Measurements from ENCODE around the gene LSM11. TPM values are rescaled to one million over a fixed set of nuclear protein-coding genes. Genes with fewer than 3 reads are reported as not detected.

The LSM11 gene
- total and polyA plus RNA-seq, 2 of the 4 experiments (the other 2 are of a cell fraction) = 1.4 to 3.0 TPM

GRCh38 chr5:157778121-157778805, 34.8 kb downstream of the LSM11 start:
- Histone ChIP-seq H2BK120ac (ENCODE audit: low read depth, low read length) (no peak overlapping the region), H3K9me3 (ENCODE audit: control insufficient read depth, insufficient read depth, low read length) (no peaks in the 10 kb centered on the region), H3K36me3 (ENCODE audit: control insufficient read depth, insufficient read depth, low read length) (peaks cover 1% of the 10 kb centered on the region; the same call in 1 of the 2 replicates), H3K4ac (ENCODE audit: low read depth, low read length) (no peak overlapping the region), H4K91ac (ENCODE audit: insufficient read depth, low read depth, low read length) (no peak overlapping the region), H4K8ac (ENCODE audit: low read depth in 2 of 2, low read length in 2 of 2) (no peak overlapping the region), H3K79me1 (ENCODE audit: low read depth in 1 of 2, low read length in 2 of 2) (no peaks in the 10 kb centered on the region), H3K4me3 (ENCODE audit: insufficient read depth, low read depth, low read length) (no peak overlapping the region), H2BK15ac (ENCODE audit: low read depth, low read length) (no peak overlapping the region), H3K18ac (ENCODE audit: low read depth, low read length) (no peak overlapping the region), H4K5ac (ENCODE audit: low read depth, low read length) (no peak overlapping the region), H3K9me1 (ENCODE audit: insufficient read depth, low read length) (no peaks in the 10 kb centered on the region), H2AFZ (replicated peaks; ENCODE audit: low read length, poor library complexity) (peak overlapping the region; percentile 16), H2AK9ac (replicated peaks; ENCODE audit: low read depth, low read length, poor library complexity) (no peak overlapping the region), H3K27ac (ENCODE audit: insufficient read depth, low read length) (no peak overlapping the region), H3K56ac (ENCODE audit: extremely low read depth, insufficient read depth, low read length) (no peak overlapping the region), H3K9ac (ENCODE audit: low read depth, low read length) (no peak overlapping the region), H3K14ac (replicated peaks; ENCODE audit: low read depth, low read length) (no peak overlapping the region), H2BK5ac (ENCODE audit: low read depth, low read length, poor library complexity, severe bottlenecking) (no peak overlapping the region), H2BK20ac (ENCODE audit: low read depth, low read length) (no peak overlapping the region), H3K23ac (ENCODE audit: low read depth, low read length) (no peak overlapping the region), H3K4me2 (ENCODE audit: low read depth, low read length) (no peak overlapping the region), H2AK5ac (ENCODE audit: low read depth, low read length) (no peak overlapping the region), H3K4me1 (ENCODE audit: control insufficient read depth, insufficient read depth, low read length) (no peaks in the 10 kb centered on the region), H3K27me3 (ENCODE audit: control insufficient read depth, insufficient read depth, low read length) (no peaks in the 10 kb centered on the region; the same call in 1 of the 2 replicates), H4K20me1 (ENCODE audit: insufficient read depth, low read length) (no peaks in the 10 kb centered on the region)
- TF ChIP-seq SMC3 (IDR thresholded peaks at IDR 0.05; ENCODE audit: low read depth, low read length) (no peak), CHD1 (IDR thresholded peaks at IDR 0.05; ENCODE audit: low read depth, low read length) (no peak), POLR2A (IDR thresholded peaks at IDR 0.05; ENCODE audit: low read depth, low read length) (no peak), RCOR1 (IDR thresholded peaks at IDR 0.05; ENCODE audit: insufficient replicate concordance, low read length) (no peak), MAFK (IDR thresholded peaks at IDR 0.05; ENCODE audit: low read depth, low read length) (no peak), CTCF (conservative IDR thresholded peaks at IDR 0.05; ENCODE audit: low read depth, low read length) (no peak), MAZ (IDR thresholded peaks at IDR 0.05; ENCODE audit: borderline replicate concordance, low read depth, low read length) (no peak), NFE2L2 (IDR thresholded peaks at IDR 0.05; ENCODE audit: low read depth, low read length) (no peak), BHLHE40 (IDR thresholded peaks at IDR 0.05; ENCODE audit: low read depth, low read length) (no peak)
- TF ChIP-seq, protein P1, sequence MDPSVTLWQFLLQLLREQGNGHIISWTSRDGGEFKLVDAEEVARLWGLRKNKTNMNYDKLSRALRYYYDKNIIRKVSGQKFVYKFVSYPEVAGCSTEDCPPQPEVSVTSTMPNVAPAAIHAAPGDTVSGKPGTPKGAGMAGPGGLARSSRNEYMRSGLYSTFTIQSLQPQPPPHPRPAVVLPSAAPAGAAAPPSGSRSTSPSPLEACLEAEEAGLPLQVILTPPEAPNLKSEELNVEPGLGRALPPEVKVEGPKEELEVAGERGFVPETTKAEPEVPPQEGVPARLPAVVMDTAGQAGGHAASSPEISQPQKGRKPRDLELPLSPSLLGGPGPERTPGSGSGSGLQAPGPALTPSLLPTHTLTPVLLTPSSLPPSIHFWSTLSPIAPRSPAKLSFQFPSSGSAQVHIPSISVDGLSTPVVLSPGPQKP (IDR thresholded peaks at IDR 0.05; ENCODE audit: borderline replicate concordance, low read depth, low read length) = no peak
- TF ChIP-seq, protein P2, sequence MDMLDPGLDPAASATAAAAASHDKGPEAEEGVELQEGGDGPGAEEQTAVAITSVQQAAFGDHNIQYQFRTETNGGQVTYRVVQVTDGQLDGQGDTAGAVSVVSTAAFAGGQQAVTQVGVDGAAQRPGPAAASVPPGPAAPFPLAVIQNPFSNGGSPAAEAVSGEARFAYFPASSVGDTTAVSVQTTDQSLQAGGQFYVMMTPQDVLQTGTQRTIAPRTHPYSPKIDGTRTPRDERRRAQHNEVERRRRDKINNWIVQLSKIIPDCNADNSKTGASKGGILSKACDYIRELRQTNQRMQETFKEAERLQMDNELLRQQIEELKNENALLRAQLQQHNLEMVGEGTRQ (IDR thresholded peaks at IDR 0.05; ENCODE audit: low read depth, low read length) = no peak
- in situ Hi-C loops (cut with MboI; ENCODE audit: low sequenced_read_pairs) = no loop called here
- ATAC-seq (ENCODE audit: low read depth) (no peak), DNase-seq (peak; percentile 6)
- CTCF ChIA-PET = no interaction called here
- no CpG with 5 or more reads among the region's 8 CpGs for WGBS, 2 experiments (ENCODE audit: extremely low coverage in 2 of 2, insufficient read length in 1 of 2)
- dilution Hi-C loops (cut with HindIII; ENCODE audit: low sequenced_read_pairs, unreplicated experiment) = no loop called here
- intact Hi-C loops (cut with micrococcal nuclease) = no loop called here
- no TSS peak for BruUV-seq (replicated peaks)
- POLR2A ChIA-PET (ENCODE audit: unreplicated experiment) = no interaction called here
